ELR (cell line): ENCODE data around the gene UTP3.
A peak's percentile ranks its signal among the peaks of the same experiment; 100 is the strongest.
"Not testable (repeated sequence)": the region's sequence is repeated elsewhere in the genome, so short reads cannot be mapped to it uniquely, and the experiment has no call there.

Experiments used
- DNase-seq: peaks from one replicate; pipeline ENCODE4 v3.0.0-alpha.2; 2015; ENCODE audit warnings: low read depth

Gene UTP3

DNA sequence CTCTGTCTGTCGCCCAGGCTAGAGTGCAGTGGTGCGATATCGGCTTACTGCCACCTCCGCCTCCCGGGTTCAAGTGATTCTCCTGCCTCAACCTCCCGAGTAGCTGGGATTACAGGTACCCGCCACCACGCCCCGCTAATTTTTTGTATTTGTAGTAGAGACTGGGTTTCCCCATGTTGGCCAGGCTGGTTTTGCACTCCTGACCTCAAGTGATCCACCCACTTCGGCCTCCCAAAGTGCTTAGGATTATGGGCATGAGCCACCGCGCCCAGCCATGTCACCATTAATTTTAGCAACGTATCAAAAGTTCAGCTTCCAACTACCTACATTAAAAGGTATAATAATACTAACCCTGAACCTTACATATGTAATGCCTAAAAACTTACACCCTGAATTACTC is 940 bp upstream of the UTP3 start:
- no peak for DNase-seq

DNA sequence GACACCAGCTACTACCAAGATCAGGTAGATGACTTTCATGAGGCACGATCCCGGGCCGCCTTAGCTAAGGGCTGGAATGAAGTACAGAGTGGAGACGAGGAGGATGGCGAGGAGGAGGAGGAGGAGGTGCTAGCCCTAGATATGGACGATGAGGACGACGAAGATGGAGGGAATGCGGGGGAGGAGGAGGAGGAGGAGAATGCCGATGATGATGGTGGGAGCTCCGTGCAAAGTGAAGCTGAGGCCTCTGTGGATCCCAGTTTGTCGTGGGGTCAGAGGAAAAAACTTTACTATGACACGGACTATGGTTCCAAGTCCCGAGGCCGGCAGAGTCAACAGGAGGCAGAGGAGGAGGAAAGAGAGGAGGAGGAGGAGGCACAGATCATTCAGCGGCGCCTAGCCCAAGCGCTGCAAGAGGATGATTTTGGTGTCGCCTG is 481 bp downstream of the UTP3 start:
- peak; percentile 30 for DNase-seq

DNA sequence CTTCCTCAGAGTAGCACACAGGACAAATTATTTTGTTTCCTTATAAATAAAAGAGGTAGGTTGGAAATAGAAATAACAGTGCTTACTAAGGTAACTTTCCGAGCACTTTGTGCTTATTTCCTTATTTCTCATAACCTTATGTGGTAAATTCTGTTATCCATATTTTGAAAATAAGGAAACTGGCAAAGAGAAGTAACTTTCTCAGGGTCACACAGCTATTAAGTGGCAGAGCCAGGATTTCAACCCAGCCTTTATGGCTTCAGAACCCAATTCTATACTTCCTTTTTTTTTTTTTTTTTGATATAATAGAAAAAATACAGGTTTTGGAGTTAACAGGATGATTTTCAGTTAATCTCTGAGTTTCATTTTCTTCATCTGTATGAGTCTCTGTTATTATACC is 3.3 kb downstream of the UTP3 start:
- DNase-seq = no peak

DNA sequence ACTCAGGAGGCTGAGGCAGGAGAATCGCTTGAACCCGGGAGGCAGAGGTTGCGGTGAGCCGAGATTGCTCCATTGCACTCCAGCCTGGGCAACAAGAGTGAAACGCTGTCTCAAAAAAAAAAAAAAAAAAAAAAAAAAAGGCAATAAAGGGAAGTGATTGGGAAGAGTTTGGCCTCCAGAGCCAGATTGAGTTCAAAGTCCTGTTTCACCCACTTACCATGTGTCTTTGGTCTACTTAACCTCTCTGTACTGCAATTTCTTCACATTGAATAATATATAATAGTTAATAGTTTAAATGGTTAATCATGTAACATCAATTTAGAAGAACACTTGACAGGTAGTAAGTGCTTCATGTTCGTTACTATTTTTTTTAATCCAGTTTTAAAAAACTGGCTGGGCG is 6.3 kb downstream of the UTP3 start:
- DNase-seq = not testable (repeated sequence)

DNA sequence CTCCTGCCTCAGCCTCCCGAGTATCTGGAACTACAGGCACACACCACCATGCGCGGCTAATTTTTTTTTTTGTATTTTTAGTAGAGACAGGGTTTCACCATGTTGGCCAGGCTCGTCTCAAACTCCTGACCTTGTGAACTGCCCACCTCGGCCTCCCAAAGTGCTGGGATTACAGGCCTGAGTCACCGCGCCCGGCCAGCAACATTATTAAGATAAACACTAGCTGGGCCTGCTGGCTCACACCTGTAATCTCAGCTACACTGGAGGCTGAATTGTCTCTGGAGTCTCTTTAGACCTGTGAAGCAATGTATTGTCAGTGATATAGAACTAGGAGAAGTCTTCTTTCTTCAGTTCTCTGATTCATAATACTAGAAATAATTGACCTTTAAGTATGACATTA is 10.1 kb downstream of the UTP3 start:
- peak; percentile 8 for DNase-seq

DNA sequence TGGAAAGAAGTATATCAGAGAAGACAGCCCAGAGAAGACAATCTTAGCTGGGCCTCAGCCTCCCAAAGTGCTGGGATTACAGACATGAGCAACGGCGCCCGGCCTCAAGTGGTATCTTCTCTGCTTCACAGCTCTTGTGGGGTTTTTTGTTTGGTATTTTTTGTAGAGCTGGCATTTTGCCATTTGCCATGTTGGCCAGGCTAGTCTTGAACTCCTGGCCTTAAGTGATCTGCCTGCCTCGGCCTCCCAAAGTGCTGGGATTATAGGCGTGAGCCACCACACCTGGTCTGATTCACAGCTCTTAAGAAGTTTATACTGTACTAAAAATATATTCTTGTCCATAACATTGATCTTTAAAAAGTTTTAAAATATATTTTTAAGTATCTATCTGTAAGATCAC is 12.4 kb downstream of the UTP3 start:
- DNase-seq = no peak

DNA sequence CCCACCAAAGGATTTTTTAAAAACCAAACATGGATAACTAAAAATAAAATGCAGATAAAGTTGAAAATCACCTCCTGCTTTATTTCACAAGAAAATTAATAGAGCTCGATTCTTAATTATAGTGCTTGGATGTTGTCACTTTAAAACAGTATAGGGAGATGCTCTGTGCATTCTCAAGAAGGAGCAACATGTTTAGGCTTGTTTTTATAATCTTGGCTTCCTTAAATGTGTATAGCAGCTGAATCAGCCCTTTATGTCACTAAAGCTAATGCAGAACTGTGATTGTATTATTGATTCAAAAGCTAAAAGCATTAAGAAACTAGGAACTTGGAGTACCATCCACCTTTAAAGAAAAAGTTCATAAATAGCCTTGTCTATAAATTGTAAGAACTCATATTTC is 12.9 kb downstream of the UTP3 start:
- no peak for DNase-seq

DNA sequence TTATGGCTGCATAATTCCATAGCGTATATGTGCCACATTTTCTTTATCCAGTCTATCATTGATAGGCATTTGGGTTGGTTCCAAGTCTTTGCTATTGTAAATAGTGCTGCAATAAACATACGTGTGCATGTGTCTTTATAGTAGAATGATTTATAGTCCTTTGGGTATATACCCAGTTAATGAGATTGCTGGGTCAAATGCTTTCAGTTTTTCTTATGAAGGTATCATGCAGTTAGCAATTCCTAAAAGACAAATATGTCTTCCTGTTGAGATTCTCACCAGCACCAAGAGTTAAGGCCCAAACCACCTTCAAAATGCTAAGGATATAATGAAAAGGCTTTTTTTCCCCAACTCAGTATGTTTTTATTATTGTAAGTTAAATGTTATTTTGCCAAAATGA is 14.3 kb downstream of the UTP3 start:
- not testable (repeated sequence) for DNase-seq

DNA sequence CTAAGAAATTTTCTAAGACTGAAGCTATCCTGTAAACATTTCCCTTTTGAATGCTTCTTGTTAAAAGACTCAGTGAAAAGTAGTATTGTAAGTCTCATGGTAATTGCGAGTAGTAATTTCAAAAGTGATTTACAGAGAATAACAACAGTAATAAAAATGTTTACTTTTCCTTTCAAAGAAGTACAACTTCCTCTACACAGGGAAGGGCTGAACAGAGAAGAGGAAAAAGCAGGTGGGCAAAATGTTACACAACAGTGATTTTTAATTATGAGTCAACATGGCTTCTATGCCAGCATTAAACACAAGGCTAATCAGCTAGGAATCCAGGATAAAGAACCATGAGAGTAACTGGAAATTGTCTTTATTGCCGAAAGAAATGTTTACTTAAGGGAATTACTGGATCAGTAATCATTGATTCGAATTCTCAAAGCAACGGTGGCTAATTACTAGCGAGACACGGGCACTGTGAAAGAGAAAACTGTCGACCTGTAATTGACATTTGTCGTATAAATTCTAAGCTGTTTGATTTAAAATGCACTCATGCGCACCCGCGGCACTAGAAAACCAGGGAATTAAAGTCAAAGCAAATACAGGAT is 15.4 kb downstream of the UTP3 start:
- DNase-seq = peak; percentile 70

DNA sequence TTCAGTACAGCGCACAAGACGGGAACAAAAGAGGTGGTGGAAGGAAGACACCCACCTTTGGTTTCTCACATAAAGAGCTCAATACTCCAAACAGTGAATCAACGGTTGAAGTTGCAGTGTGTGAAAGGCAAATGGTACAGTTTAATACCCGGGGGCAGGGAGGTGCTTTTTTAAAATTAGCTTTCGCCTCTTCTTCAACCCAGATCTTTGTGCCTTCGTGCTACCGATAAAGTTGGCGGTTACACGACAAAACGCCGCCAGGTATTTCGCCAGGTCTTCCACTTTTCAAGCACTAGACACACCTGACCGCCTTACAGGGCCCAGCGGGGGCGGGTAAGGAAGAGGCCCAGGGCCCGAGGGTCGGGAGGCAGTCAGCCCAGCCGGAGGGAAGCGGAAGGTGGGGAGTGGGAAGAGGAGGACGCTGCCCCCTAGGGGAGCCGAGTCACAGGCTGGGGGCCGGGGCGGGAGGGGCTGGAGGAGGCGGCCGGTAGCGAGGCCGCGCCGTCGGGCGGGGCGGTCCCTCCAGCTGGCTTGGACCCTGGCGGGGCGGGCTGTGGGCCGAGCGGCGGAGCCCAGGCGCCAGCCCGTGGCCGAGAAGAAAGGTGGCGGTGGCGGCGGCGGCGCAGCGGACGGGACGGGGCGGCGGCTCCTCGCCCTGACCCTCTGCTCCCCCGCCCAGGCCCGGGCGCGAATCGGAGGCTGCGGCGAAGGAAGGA is 16.0 kb downstream of the UTP3 start:
- DNase-seq = peak; percentile 81

DNA sequence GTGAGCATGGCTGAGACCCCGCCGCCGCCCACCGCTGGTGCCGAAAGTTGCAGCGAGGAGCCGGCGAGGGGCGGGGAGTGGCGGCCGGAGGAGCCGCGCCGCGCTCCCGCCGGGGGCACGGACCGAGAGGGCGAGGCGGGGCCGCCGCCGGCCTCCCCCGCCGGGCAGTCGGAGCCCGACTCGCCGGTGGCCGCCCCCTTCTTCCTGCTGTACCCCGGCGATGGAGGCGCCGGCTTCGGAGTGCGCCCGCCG is 16.5 kb downstream of the UTP3 start:
- no peak for DNase-seq

DNA sequence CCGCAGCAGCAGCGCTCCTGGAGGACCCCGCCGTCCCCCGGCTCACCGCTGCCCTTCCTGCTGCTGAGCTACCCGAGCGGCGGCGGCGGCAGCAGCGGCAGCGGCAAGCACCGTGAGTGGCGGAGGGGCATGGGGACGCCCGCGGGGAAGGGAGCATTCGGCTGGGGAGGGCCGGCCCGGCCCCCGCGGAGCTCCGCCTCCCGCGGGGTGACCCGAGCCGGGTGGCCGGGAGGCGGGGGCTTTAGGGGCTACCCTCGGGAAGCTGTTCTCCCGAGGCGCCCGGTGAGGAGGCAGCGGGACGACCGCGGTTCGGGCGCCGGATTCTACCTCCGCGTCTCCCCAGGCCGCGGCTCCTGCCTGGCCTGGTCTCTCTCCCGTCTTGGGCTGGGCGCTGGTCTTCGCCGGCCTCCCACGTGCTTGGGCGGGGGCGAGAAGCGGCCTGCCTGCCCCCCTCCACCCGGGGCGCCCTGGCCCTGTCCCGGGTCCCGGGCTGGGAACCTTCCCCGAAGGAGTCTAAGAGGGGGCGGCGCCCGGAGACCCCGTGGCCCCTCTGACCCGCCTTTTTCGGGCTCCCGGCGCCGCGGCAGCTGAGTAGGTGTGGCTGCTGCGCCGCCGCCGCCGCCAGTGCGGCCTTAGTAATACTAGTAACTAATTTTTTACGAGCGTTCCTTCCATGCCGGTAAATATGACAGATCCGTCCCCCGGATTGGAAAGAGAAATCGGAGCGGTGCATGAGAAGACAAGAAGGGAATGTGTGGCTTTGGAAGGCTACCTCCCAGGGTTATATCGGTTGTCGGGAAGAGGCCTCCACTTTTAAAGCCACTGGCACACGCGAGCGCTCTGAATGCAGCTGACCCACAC is 17.1 kb downstream of the UTP3 start:
- peak; percentile 81 for DNase-seq

DNA sequence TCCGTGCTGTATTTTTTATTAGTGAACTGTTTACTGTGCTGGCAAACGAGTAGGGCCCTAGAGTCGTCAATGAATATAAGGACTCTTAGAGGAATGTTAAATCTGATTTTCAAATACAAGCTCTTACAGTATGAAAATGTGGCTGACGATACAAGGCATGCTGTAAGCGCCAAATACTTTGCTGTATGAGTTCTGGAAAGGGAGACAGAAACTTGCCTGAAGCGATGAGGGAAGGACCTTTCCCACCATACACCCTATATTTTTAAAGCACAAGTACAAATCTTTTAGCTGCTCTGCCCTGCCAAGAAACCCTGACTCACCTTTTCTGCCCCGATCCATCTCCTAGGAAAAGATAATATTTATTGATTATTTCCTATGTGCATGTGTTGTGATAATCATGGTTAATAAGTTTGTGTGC is 17.7 kb downstream of the UTP3 start:
- DNase-seq = peak; percentile 40

DNA sequence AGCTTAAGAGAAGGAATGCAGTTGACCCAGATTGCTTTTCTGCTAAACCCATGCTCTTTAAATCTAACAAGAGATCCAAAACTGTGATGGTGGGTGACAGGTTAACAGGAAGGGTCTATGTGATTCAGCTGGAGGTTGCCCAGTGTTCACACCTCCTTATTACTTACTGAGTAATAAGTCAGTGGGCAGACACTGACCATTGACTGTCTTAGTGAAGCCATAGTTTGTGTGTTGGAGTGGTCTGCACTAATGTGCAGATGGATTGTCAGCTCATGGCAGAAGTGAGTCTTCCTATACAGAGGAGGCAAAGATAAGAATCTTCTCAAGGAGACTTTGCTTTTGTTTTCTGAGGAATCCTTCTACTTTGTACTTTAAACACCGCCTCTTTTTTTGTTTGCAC is 18.2 kb downstream of the UTP3 start:
- DNase-seq = peak; percentile 41

DNA sequence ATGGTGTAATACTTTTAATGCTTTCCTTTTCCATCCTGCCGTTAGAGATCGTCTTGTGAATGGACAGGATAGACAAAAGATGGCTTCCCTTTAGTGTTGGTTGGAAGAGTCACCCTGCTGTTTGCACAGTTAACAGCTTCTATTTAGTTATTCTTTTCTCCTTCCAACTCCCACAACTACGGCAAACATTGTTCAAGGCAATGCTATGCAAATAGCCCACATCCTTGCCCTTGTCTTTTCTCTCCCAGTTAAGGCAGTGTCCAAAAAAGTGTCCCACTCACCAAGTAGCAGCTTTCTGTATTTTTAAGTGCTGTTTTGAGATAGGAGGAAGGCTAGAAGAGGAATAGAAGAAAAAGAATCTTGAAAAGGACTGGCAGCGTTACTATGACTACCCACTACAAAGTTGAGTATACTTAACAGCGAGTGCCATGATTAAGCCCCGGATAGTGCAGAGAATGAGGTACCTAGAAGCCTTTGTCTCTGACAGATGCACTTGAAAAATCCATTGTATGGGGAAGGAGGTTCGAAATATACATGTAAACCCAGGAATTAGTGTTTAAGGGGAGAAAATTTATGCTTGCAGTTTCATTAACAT is 21.4 kb downstream of the UTP3 start:
- DNase-seq = no peak

DNA sequence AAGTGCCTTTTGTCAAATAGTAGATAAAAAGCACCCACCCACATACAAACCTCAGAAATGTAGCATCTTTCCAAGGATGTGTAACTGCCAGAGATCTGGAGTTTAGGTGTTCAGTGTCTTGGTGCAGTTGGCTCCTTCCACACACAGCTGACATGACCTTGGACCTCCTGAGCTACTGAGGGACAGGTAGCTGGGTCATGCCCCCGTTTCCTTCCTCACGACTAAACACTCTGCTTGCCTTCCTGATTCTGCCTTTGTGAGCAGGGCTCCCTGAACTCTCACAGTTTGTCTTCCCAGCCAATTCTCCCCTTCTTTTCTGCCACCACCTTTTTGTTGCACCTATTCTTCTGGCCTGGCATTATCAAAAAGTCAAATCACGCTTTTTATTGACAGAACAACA is 23.3 kb downstream of the UTP3 start:
- no peak for DNase-seq

DNA sequence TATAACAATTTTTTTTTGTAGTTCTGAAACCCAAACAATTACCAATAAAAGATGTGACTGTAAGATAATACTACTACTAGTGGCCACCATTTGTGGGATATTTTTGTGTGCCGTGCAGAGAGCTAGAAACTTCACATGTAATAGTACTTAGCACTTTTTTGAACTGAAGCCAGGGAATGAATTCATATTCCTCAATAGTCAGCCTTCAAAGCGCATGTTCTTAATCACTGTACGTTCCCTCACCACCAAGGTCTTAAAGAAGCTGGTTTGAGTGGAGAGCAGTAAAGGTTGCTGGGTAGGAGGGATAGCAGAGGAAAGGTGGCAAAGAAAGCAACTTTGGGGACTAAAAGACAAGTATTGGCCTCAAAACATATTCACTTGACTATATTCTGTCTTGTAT is 23.8 kb downstream of the UTP3 start:
- no peak for DNase-seq

DNA sequence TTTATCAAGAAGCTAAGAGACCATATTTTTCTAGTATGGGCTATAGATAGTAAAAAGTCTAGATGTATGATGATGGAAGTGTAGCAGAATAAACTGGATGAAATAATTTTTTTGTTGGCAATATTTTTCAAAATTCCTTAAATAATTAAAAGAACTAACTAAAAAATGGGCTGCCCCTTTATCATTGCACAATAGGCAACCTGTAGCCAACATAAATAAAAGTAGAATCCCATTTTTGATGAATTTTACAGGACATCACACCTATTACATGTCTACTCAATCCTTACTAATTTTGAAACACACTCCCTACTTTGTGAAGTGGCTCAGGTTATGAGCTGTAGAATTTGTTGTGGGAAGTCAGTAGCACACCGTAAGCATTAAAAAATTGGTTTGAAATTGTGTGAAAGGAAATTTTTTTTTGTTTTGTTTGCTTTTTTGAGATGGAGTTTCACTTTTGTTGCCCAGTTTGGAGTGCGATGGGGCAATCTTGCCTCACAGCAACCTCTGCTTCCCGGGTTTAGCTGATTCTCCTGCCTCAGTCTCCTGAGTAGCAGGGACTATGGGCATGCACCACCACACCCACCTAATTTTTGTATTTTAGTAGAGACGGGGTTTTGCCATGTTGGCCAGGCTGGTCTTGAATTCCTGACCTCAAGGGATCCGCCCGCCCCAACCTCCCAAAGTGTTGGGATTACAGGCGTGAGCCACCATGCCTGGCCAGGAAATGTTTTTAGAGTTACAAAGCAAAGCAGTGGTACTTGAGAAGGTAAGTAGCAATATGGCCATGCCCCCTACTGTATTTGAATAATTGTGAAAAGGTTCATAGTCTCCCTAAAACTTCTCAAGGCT is 24.5 kb downstream of the UTP3 start:
- DNase-seq = no peak

DNA sequence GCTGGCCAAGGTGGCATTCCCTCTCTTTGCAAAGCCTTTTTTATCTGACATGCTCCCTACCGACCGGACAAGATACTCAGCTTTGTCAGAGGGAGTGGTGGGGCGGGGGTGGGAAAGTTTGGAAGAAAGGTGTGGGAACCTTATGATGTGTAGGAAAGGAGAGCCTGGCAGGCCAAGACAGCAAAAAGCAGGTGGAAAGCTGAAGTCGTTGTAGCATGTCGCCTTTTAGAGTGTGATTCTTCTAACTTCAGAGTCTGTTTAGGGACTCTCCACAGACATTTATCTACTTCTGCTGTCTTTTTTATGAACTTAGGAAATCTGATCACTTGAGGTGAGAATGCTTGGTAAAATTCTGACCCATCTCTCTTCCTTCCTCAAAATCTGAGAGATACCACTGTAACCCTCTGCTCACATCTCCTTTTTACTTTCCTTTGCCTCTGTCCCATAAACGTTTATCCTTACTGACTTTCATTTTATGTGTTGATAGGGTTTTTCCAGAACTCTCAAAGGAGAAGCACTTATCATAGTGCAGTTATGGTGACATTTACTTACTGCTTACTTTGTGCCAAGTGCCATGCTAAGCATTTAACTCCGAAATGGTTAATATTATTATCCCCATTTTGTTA is 25.2 kb downstream of the UTP3 start:
- no peak for DNase-seq

DNA sequence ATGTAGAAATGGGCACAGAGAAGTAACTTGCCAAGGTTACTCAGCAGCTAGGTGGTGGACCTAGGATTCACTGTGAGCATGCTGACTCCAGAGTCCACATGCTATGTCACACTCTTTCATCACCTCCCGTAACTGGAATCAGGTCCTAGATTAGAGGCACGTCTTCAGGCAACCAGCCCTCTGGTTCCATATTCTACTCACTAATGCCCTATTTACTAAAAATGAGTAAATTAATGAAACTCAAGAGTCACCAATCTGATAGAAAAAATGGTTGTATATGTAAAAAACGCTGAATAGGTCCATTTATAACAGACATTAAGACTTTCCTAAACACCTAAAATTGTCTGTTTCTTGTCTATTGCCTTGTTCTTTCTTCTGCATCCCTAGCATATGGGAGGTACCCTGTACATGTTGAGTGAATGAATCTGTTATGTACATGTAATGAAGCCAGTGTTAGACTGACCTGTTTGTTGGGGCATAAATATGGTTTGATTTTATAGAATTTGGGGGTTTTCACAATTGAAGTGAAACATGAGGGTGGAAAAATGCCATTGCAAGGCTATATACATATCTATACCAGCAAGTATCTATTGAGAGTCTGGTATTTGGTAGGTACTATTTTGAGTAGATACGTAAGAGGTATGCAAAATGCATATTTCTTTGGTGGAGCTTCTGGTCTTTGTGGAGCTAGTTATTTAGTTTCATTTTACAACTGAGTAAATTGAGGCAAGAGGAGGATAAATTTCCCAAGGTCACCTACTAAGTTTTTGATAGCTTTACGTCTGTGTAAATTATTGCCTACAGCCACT is 26.0 kb downstream of the UTP3 start:
- DNase-seq = peak; percentile 10

DNA sequence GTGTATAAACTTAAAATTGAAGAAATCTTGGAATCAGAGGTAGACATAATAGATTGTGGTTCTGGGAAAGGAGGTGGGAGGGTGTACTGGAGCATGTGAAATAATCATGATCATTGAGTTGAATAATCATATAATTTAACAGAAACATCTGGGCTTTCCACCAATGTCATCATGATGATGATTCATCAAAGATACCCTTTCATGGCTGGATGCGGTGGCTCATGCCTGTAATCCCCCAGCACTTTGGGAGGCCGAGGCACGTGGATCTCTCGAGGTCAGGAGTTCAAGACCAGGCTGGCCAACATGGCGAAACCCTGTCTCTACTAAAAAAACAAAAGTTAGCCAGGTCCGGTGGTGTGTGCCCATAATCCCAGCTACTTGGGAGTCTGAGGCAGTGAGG is 26.8 kb downstream of the UTP3 start:
- peak; percentile 12 for DNase-seq
